Measurements from ENCODE around the gene ZBTB45.

Gene ZBTB45

DNA sequence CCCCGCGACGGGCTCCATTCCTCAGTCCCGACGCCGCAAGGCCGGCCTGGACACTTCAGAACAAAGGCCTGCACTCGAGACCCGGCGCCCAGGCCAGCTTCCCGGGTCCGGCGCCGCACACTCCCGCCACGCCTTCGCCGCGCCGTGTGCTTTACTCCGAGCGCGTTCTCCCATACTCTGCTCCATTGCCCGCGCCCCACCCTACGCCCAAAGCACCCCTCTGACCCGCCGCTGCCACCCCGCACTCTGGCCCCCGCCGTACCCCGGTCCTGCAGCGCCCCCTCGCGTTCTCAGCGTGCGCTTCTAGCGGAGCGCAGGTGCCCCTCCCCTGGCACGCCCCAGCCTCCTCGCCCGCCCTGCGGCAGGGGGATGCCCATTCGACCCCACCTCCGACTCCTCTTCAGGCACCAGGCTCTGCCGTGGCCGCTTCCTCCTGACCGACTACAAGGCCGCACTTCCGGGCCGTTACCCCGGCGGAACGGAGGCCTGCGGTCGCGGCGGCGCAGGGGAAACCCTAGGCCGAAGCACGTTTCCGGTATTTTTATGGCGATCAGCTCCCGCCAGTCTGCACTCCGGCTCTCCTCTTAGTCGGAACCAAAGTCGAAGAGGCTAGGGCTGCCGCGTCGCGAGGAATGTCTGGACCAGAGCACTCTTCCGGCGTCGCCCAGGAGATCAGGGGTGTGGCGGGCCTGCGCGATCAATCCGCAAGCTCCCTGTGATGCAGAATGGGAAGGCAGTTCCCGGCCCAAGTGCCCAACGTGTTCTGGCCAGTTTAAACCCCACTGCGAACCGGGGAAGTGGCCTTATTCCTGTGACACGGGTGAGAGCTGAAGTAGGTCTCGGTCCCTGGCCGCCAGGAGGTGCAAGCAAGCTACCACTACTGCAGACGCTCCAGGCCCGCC lies at the start of gene ZBTB45:
TSS of gene ZBTB45 (minus strand) at position 456 of the 902 bp plus-strand sequence. CDS start 2,137 bp downstream, outside the sequence.
- DNase-seq (ENCODE audit: insufficient read length, low spot score), result peak; percentile 85
- peak; percentile 86 for FAIRE-seq

DNA sequence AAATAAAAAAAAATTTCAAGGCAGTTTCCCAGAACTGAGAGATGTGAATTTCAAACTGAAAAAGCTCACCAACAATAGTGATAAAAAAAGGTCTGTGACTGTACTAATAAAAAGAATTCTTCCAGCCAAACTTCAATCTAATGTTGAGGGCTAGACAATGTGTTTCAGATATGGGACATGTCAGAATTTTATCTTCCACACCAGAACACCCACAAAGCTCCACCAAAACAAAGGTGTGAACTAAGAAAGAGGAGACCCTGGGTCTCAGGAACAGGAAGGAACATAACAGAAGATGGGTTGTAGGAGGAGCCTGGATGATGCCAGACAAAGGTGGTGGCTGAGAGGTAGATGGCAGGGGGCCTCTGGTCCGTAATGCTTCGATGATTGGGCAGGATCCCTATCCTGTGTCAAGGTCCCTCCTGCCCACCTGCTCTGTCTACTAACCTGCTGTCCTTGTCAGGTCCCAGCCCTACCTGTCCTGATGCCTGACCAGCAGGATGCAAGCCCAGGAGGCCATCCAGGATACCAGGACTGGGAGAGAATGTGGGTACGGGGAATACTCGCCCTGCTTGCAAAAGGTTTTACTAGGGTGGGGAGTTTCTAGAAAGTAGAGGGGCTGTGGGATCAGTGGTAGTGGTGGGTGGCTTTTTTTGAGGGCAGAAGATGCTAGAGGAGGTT lies 49.0 kb upstream of the ZBTB45 start:
- DNase-seq (ENCODE audit: insufficient read length, low spot score), result no peak
- no peak for FAIRE-seq

DNA sequence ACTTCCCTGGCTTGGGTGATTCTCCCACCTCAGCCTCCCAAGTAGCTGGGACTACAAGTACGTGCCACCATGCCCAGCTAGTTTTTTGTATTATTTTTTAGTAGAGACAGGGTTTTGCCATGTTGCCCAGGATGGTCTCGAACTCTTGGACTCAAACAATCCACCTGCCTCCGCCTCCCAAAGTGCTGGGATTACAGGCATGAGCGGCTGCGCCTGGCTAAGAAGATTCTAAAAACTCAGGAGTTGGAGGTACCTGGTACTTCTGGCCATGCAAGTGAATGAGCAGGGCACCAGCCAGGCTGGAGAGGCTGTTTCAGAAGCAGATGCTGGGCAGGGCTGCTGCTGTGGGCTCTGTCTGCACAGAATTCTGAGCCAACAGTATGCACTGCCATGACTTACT lies 47.4 kb upstream of the ZBTB45 start:
- no peak for DNase-seq (ENCODE audit: insufficient read length, low spot score)
- no peak for FAIRE-seq

DNA sequence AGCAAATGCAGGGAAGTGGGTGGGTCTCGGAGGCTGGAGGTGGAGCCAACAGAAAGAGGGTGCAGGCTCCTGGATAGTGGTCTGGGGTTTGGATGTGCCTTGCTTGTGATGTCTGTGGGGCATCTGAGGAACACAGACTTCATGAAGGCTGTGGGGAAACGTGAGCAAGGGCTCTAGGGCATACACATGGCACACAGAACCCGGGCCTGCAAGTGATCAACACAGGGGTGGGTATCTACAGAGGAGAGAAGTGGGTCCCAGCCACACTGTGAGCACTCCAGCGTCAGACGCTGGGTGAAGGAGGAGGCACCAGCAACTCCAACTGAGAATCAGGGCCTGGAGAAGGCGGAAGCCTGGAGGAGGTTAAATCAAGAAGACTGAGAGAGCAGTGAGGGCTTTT lies 44.2 kb upstream of the ZBTB45 start:
- DNase-seq (ENCODE audit: insufficient read length, low spot score) (no peak), FAIRE-seq (no peak)

DNA sequence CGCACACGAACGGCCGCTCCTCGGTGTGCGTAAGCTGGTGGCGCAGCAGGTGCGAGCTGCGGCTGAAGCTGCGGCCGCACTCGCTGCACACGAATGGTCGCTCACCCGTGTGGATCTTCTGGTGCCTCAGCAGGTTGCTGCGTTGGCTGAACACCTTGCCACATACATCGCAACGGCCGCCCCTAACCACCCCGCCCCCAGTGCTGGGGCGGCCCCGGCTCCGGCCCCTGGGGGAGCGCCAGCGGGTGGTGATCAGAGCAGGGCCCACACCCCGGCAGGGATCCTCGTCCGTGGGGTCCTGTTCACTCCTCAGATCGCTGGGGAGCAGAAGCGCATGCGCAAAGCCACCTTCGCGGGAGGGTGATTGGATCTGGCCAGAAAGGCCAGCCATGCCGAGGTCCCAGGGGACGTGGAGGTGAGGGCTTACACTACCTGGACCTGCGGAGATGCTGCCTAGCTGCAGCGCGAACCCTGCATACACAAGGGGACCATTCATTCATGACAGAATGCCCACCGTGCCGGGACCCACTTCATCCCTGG lies 43.5 kb upstream of the ZBTB45 start:
- FAIRE-seq (no peak), DNase-seq (ENCODE audit: insufficient read length, low spot score) (no peak)

DNA sequence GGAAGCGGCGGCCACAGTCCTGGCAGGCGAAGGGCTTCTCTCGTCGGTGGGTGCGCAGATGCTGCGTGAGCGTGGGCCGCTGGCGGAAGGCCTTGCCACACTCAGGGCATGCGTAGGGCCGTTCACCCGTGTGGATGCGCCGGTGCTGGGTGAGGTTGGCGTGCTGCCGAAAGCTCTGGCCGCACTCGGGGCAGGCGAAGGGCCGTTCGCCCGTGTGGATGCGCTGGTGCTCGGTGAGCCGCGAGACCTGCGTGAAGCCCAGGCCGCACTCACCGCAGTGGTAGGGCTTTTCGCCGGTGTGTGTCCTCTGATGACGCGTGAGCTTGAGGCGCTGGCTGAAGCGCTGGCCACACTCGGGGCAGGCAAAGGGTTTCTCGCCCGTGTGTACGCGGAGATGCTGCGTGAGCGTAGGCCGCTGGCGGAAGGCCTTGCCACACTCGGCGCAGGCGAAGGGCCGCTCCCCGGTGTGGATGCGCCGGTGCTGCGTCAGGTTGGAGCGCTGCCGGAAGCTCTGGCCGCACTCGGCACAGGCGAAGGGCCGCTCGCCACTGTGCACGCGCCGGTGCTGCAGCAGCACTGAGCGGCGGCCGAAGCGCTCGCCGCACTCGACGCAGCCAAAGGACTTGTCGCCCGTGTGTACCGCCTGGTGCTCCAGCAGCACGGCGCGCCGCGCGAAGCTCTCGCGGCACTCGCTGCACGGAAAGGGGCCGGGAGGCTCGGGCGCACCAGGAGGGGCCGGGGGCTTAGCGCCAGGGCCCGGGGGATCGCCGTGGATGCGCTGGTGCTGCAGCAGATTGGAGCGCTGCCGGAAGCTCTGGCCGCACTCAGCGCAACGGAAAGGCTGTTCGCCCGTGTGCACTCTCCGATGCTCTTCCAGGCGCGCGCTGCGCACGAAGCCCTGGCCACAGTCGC lies 42.8 kb upstream of the ZBTB45 start:
- FAIRE-seq, result no peak
- DNase-seq (ENCODE audit: insufficient read length, low spot score), result no peak

DNA sequence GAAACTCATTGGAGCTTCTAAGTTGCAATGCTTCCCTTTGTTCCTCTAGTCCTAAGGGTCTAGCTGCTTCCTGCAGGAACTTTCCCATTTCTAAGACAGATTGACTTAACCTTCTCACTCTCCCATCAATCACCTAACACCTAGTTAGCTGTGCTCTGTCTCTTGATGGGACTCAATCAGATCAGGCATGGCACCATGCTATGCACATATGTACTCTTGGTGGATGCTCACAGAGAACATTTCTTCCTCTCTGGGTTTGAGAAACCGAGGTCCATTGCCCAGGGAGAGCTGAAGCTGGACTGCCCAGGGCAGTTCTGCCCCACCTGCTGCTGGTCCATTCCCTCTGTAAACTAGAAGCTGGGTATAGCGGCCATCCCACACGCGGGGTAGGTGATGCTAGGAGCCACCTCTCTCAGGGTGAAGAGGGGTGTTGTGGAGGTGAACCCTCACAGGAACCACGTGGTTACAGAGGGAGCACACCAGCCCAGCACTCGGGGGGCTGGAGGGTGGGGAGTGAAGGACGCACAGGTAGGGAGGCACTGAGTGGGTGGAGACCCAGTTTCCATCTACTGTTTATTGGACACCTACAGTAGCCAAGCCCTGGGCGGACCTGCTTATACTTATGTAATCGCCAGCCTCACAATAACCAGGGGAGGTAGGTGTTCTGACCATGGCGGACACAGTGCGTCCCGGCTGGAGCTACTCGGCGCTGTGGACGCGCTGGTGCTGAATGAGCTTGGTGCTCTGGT lies 41.9 kb upstream of the ZBTB45 start:
- FAIRE-seq, result no peak

DNA sequence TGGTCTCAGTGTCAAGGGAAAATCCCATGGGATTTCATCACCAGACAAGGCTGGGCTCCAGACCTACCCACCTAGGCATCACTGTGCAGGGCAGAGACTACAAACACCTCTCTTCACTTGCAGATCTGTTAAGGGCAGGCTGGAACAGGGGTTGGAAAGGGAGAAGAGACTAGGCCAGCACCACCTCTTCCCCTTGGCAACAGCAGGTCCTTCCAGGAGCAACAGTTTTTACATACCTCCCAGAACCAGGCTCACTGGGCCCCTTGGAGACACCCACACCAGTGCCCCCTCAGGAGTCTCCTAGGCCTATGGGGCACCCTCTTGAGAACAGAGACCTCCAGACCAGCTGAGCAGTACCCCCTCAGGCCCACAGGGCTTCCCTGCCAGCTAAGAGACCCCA lies 41.3 kb upstream of the ZBTB45 start:
- DNase-seq (ENCODE audit: insufficient read length, low spot score), result no peak
- no peak for FAIRE-seq

More for the DNA sequence above, 41.9 kb upstream of the ZBTB45 start:
- no peak for DNase-seq (ENCODE audit: insufficient read length, low spot score)

DNA sequence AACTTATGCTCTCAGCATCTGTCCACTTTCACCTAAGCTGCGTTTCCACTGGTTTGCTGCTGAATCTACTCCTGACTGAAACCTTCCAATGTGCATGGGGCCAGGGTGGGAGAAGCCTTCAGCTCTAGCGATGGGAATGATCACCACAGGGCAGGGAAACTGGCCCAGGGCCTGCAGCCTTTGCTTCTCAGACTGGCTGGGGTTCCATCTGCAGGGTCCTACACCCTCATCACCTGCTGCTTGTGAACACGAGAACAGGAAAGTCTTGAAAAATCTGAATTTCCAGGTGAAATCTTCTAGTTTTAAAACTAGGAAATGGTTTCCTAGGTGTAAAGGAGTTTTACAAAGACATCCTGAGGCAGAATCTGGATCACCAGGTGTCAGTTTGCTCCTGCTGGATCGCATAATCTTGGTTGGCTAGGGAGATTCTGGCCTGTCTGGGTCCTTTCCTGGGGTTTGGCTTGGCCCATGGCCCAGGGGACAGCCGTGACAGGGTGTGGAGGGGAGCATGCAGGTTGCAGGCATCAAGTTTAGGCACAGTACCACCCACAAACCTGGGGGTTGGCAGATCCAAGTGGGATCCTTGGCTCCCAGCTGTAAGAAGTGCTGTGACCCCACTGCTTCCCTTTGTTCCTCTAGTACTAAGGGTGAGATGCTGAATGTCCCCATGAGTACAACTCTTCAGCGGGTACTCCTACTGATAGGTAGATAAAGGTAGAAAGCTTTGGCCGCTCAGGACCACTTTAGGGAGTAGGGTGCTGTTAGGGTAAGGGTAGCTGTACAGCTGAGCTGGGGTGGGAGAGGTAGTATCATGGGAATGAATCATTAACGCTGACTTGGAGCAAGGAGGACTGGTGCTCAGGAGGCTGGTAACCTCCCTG lies 40.6 kb upstream of the ZBTB45 start:
- FAIRE-seq, result peak; percentile 28
- DNase-seq (ENCODE audit: insufficient read length, low spot score), result no peak

DNA sequence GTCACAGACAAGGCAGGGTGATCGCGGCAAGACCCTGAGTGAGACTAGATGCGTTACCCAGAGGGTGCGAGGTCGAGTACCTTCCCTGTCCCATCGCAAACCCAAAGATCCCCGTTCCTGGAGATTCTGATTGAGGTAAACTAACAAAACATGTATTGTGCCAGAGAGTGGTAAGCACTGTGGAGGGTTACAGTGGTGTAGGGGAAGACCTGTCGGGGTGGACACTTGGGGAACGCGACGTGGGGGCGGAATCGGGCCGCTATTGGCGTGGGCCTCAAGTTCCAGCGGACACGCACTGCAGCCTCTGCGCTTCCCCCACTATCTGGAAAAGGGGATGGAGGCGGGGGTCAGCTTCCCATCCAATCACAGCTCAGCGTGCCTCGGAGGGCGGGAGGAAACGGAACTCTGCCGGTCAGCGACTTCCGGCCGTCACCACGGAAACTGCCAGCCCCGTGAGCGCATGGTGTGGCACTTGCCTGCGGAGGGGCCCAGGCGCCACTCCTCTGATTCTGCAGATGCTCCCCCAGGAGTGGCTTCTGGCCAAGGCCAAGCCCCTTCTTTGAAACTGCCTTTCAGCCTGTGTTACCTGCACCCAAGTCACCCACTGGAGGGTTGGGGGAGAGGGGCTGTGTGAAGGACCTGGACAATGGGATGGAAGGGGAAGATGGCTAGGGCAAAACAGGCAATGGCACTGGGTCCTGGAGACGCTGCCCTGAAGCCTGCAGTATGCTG lies 39.8 kb upstream of the ZBTB45 start:
- peak; percentile 16 for FAIRE-seq
- DNase-seq (ENCODE audit: insufficient read length, low spot score), result peak; percentile 95

DNA sequence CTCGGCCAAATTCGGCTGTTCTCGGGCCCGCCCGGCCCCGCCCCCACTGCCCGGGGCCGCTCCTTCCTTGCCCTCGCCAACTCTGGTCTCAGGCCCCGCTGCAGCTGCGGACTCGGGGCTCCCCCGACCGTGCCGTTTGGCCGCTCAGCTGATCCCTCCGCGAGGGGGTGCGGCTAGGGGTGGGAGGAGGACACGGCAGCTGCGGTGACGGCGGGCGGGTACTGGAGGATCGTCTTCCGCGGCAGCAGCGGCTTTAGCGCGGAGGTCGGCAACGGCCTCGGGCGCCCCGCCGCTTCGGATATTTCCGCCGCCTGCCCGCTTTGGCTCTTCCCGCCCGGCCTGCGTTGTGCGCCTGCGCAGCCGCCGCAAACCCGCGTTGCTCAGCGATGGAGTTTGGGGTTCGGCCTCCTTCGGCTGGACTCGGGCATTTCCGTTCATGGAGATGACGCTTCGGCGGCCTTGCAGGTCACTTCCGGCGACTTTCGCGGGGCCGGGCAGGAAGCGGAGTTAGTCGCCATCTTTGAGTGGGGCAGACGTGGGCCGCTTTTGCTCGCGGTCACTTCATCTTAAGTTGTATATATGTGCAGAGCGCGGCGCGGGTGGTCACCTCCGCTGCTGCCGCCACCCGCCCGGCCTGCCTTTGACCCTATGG lies 39.1 kb upstream of the ZBTB45 start:
- FAIRE-seq, result peak; percentile 98
- peak; percentile 87 for DNase-seq (ENCODE audit: insufficient read length, low spot score)

DNA sequence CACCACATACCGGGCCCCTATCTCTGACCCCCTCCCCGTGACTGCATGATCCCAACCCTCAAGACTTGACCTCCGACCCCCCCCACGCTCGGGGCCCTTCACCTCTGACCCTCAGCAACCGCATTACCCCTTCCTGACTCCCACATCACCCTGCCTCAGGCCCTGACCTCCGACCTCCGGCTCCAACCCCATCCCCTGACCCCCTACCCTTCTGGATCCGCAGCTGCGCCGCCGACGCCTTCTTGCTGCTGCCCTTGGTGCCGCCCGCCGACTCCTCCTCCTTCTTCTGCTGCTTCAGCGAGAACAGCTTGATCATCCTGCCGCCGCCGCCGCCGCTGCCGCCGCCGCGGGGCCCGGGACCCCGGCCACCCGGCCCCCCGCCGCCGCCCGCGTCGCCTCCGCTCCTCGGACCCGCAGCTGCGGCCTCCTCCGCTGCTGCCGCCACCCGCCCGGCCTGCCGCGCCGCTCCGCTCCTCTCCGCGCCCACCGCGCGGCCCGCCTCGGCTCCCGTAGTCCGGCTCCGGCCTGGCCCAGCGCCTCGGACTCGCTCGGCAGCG lies 38.5 kb upstream of the ZBTB45 start, which contains the start of gene UBE2M:
TSS of gene UBE2M (minus strand) at position 546 of the 557 bp plus-strand sequence. CDS start at position 316, 230 bp downstream.
- no peak for DNase-seq (ENCODE audit: insufficient read length, low spot score)

DNA sequence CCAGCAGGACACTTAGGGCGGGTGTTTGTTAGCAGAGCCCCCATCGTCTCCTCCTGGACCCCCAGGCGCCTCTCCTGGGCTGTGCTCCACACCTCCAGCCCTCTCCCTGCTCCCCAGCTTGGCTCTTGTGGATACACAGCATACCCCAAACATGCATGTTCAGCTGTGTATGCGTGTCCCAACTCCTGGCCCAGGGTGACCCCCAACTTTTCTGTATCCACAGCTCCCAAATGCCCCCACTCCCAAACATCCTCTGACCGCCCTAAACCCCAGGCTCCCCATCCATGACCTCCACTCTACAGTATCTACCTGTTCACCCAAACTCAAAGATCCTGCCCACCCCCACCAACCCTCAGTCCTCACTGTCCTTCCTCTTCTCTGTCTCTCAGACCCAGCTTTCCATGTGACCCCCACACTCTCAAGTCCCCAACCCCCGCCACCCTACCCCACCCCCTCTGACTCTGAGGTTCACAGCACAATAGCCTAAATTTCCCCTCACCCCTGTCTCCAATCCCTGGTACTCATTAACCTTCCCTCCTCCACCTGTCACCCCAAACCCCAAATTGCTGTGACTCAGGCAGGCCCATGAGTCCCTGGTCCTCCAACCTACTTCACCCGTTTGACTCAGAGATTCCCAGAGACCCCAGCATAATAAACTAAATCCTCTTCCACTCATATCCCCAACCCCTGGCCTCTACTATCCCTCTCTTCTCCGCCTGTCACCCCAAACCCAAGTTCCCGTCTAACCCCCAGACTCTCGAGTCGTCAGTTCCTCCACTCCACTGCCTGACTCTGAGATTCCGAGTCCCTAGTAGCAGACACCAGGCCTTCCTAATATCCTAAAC lies 37.8 kb upstream of the ZBTB45 start:
- DNase-seq (ENCODE audit: insufficient read length, low spot score), result no peak
- no peak for FAIRE-seq

More for the DNA sequence above, 38.5 kb upstream of the ZBTB45 start, which contains the start of gene UBE2M:
- no peak for FAIRE-seq

DNA sequence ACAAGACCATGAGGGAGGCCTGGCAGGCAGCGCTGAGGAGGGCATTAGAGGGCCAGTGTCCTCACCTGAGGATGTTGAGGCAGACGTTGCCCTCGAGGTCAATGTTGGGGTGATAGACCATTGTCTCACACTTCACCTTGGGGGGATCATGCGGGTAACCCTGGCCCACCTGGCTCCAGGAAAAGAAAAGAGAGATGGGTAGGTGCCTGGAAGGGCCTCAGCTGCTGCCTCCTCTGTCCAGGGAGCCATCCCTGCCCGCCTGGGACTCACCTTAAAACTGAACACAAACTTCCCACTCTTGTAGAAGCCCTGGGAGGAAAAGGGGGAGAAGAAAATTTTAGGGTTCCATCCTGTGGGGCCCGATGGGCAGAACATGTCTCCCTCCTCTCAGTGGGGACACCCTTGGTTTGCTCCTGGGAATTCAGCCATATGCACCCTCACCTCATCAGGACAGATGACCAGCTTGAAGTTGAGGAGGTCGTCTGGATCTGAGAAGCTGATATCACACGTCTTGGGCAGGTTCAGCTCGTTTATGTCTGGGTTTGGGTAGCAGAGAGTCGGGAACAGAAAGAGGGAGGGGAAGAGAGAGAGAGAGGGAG lies 37.1 kb upstream of the ZBTB45 start:
- FAIRE-seq (peak; percentile 23), DNase-seq (ENCODE audit: insufficient read length, low spot score) (no peak)

DNA sequence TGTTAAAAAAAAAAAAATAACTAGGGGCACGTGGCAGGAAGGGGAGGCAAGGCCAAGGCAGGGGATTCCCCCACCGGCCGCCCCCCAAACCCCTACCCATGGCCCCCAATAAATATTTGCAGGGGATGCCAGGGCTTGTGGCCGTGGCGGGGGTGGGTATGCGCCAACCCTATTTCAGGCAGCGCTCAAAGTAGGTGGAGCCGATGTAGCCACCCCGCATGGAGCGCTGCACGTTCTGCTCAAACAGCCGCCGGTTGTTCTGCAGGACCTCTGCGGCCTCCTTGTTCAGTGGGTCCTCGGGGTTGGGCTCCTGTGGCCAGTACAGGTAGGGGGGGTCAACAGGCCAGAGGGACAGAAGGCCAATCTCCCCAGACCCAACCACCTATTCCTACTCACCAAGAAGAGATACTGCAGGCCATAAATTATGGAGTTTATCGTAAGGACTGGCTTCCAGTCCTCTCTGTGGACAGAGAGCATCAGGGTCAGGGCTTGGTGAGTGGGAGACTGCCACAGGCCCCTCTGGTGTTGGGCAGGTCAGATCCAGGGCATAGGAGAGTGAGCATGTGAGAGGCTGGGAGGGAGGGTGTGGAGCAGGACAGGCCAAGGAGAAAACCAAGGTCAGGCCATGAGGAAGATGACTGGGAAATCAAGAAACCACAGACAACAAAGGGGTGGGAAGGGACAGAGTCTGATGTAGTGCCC lies 36.5 kb upstream of the ZBTB45 start:
- FAIRE-seq (no peak), DNase-seq (ENCODE audit: insufficient read length, low spot score) (no peak)

Measured in HTR-8/SVneo (cell line).